ENCODE data around the gene ARID4B.

- no peak for TF ChIP-seq CTCF (conservative IDR thresholded peaks at IDR 0.05; ENCODE audit: low read depth, low read length)
- TF ChIP-seq EZH2phosphoT487 (IDR thresholded peaks at IDR 0.05; ENCODE audit: borderline replicate concordance, low read length), result no peak
Measured at GRCh38 chr1:235176486-235176885, 151.5 kb downstream of the ARID4B start.
